ENCODE measurements around the gene SAMHD1.
A peak's percentile ranks its signal among the peaks of the same experiment; 100 is the strongest.

SAMHD1 gene

DNA sequence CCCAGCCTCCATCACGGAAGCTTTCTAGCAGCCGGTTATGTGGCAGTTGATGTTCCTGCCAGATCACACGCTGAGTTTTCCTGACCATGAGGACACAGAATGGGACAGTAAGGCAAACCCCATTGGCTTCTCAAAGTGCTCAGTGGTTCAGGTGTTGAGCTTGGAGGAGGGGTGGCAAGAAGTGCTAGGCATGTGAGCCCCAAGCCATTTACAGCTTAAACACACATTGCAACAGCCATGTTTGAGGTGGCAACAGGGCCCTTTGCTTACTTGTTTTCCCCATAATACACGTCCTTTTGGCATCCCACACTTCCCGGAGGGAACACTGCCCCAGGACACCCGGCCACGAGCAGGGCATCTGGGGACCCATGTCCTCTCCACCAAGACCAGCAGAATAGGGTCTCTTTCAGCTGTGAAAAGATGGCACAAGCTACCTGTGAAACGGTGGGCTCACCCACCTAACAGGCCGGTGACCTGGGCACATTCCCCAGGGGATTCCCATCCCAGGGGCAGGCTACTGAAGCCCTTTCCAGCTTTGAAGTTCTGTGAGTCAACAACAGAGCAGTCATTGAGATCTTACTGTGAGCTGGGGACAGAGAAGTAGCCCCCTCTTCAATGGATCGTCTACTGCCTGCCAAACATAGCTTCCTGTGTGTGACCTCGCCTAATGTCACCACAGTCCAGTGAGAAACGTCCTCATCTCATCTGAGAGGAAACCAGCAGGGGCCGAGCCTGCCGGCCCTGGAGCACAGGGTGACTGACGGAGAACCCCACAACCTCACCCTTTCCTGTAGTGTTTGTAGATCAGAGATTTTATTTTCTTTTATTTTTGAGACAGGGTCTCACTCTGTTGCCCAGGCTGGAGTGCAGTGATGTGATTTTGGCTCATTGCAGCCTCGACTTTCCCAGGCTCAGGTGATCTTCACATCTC lies 79.6 kb downstream of the SAMHD1 start:
- no peak for DNase-seq

DNA sequence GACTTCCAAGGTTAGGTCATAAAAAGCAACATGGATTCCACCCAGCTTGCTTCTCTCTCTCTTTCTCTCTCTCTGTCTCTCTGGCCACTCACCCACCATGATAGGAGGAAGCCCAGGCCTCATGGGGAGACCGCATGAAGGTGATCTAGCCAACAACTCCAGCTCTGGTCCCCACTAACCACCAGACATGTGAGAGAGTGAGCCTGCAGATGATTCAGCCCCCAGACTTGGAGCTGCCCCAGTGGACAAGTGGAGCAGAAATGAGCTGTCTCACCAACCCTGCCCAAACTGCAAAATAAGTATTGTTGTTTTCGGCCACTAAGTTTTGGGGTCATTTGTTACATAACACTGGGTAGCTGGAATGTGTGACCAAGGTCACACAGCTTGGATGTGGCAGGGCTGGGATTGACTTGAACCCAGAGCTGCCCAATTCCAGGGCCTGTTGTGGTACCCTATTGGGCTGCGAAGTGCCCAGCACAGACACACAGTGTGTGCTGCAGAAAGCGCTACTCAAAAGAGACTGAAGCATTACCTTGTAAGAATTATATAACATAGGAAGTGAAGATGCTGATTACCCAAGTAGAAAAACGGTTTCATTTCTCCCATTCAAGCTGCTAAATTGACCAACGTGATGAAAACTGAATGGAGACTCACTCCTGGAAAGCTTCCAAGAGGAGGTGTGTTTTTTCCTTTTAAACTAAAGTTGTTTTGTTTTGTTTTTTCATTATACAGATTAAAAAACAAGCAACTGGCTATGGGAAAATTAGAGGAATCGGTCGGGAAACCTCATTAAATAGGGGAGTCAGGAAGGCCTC lies 84.6 kb downstream of the SAMHD1 start:
- DNase-seq, result no peak

DNA sequence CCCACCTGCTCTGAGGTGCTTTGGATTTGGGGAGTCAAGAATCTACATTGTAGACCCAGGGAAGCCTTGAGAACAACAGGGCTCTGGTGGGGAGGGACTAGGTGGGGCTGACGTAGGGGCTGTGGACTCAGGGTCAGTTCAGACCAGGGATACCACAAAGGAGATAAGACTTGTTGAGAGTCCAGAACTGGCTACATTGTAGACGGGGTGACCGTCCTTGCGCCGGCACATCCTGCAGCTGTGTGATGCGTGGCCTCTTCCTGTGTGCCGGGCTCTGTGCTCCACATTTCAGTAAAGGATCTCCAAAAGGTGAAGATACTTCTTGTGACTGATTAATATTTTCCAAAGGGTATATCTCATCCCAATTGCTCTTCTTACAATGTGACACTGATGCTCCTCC lies 85.3 kb downstream of the SAMHD1 start:
- no peak for DNase-seq

DNA sequence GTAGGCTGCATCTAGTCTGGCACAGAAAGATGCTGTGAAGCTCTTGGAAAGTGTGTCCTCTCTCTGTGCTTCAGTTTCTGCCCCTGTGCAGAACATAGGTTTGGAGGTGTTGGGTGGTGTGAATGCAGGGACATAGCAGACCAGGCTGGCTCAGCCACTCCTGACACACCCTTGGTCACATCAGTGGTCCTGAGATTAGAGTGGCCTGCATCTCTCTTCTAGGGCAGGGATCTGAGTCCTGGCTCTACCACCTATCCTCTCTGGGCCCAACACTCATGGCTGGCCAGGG lies 85.7 kb downstream of the SAMHD1 start:
- no peak for DNase-seq

DNA sequence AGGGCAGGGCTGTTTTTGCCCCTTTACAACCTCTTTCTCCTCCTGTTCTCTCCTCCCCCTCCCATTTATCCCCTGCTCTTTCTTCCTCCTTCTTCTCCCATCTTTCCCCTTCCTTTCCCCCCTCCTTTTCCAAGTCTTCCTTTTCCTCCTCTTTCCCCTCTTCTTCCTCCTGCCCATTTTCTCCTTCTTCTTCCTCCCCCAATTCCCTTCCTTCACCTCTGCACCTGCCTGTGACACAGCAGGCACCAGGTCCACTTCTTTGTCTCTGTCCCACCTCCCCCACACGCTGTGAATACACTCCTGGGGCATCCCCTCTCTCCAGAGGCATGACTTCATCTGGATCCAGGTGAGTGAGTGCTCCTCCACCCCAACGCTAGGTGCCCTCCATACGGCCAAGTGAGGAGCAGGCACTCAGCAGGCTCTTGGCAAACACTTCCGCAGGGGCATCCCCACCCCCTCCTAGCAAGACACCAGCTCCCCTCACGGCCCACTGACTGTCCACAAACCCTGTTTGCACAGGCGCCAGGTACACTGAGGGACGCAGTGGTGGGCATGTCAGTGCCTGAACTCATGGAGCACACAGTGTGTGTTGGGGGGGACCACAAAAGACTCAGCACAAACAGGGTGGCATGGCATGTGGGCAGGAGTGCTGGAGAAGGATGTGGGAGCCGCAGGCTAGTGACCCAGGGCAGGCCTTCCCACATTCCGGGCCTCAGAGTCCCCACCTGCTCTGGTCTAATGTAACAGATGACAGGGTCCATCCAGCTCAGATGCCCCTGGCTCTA lies 86.2 kb downstream of the SAMHD1 start:
- no peak for DNase-seq

DNA sequence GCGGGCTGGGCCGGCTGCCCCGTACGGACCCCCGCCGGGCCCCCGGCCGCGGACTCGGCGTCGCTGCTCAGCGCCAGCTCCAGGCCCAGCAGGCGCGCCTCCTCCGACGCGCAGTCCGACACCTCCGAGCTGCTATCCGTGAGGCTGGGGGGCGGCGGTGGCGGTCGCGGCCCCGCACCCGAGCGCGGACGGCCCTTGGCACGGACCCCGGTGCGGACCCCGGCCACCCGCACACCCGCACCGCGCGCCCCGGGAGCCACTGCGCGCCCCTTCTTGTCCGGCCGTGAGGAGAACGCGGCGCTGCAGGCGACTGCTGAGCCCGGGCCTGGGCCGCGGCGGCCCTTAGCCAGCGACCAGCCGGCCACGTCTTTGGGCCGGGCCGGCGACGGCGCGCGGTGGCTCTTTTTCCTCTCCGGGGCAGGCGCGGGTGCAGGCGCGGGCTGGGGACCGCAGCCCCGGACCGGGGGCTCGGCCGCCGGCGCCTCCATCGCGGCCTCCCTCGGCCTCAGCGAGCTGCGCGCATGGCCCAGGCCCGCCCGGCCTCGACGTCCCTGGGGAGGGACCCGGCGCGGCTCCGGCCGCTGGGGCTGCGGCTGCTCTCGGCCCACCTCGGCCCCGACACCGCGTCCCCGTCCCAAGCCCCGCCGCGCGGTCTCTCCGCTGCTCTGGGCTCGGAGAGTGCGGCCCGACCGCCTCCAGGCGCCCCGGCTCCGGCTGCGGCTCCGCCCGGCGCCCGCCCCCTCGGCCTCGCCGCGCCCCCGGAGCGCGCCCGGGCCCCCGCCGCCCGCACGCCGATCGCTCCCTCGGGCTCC lies 88.4 kb downstream of the SAMHD1 start:
- no peak for DNase-seq

DNA sequence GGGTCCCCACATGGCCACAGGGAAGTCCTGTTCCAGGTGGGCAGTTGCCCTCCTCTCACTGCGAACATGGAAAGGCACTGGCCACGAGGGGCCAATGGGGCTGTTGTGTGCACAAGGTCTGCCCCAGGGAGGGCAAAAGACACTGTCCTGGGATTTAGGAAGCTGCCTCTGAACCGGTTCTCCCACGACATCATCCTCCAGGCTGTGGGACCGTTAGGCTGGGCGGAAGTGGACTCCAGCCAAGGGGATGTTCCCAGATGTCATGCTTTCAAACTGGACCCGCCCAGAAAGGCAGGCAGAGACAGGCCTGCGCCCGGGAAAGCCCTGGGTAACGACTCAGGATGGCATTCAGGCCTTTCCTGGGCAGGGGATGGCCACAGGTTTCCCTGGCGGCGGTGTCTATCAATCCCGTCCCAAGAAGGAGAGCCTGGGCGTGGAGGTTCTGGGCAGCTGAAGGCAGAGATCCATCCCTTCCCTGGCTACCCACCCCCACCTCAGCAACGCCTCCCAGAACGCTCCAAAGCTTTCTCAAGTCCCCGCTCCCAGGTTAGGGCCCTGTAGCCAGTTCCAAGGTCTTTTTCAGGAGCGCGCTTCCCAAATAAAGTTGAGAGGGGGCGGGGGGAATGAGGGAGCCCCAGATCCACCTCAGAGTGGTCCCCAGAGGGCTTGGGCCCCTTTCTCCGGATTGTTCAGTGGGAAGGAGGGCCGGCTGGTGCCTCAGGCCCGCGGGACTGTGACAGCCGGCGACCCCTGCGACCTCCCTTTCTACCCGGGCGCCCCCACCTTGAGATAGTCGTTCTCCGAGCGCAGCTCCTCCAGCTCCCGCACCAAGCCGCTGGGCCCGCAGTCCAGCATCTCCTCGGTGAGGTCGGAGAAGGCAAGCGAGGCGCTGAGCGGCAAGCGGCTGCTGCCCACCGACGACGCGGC lies 89.4 kb downstream of the SAMHD1 start:
- peak; percentile 59 for DNase-seq

DNA sequence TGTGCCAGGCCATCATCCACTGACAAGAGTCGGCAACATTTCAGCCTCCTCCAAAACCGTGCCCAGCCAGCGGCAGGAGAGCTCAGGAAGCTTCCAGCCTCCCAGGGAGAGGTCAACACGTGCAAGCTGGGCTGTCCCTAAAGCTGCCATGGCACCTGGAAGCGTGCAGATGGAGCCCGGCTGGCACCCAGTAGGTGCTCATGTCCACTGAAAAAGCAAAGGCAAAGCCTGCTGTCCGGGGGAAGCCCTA lies 90.0 kb downstream of the SAMHD1 start:
- no peak for DNase-seq

DNA sequence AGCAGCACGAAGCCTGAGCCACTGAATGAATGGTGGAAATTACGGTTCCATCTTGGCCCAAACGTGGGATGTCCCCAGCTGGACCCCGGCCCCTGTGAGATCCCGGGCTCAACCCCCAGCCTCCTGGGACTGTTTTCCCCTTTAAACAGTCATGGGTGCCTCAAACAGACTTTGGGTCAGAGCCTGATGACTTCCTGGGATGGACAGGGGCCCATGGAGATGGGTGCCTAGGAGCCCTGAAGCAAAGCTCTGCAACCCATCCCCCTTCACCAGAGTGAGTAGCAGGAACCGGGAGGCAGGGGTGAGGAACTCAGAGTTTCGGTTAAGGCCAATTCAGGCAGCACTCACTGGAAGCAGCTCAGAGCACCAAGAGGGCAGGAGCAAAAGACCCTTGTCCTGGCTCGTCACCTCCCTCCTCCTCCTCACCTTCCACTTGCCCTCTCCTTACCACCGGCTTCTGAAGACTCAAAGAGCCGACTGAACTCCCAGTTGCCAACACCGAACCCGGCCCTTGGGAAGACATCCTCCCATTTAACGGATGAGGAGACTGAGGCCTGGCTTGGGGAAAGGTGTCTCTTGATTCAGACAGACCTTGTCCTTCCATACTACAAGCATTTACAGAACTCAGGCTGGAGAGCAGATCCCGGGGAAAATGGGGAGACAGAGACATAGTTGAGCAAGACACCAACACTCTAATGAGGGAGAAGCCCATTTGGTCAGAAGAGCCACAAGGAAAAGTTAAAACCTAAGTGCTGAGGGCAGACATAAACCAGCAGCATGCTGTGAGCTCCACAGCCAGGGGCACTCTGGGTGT lies 90.5 kb downstream of the SAMHD1 start:
- DNase-seq, result no peak

DNA sequence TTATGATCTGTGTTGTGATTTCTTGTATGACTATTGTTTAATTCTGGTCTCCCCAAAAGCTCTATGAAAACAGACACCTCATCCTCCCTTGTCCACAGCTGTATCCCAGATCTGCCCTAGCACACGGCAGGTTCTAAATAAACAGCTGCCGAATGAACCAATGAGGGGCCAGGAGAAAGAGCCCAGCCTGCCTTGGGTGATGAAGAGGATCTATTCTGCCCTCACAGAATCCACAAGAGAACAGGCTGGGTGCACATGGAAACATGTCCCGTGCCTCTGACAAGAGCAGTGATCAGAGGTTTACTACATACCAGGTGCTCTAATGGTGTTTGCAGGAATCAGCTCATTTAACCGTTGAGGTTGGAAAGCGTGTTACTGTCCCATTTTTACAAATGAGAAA lies 91.2 kb downstream of the SAMHD1 start:
- DNase-seq, result no peak

DNA sequence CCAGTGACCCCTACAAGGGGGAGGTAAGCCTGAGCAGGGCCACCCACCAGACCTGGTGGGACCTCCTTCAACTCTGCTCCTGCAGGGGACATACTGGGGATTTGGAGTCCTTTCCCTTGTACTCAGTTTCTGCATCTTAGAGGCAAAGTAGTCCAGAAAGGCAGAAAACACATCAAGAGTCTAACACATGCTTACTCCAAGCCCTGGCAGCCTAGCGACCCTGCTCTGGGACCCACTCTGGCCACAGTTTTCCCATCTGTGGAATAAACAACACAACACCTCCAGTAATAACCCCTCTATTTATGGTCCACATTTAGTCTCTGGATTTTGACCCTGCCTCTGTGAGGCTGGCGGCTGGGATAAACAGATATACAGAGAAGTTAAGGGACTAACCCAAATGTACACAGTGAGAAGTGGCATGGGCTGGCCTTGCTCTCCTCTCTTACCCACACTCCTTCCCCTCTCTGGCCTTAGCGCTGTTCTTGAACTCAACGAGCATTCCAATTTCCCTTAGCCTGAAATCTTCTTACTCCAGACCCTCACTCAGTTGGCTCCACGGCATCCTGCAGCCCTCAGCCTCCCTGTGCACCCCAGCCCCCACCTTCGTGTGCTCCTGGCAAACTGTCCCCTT lies 91.7 kb downstream of the SAMHD1 start:
- DNase-seq, result no peak

DNA sequence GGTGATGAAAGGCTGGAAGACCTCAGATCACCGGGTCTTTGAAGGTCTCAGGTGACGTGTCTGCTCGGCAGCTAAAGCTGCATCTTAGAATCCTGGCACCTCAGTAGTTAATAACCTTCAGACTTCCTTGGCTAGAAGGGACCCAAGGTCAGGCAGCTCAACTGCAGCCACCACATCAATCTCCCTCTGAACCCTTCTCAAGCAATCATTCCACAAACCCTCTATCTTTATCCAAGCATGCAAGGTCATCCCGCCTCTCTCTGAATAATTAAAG lies 92.3 kb downstream of the SAMHD1 start:
- no peak for DNase-seq

DNA sequence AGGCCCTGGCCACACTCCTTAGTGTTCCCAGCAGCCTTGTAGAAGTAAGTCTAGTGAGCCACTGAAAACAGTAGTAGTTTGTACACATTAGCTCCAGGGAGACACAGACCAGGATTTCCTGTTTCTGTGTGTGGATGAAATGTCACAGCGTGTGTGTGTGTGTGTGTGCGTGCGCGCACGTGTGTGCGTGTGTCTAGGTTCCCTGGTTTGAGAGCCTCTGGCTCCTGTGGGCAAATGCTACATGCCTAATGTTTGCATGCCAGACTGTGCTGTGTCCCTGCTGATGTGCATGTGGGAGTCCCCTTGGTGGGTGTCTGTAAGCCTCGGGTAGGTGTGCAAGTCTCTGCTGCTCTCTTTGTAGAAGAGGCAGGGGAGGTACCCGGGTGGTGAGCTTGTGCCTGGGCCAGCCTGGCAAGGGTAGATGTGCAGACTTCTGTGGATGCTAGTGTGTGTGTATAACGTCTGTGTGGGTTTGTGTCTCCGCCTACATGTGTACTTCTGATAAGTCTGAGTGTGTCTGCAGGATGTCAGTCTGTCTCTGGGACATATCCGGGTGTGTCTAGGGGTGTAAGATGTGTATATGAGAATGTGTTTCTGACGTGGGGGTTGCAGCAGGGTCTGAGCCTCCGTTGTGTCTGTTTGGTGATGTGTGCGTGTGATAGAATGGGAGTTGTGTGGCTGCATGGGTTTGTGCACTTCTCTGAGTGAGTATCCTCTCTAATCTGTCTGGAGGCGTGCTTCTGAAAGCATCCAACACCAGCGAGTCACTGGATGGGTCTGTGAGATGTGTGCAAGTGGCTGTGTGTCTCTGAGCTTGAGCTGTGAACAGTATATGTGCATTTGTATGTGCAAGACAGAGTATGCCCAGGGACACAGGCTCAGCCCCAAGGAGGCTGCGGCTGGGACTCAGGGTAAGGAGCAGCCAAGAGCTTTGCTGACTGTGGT lies 94.5 kb downstream of the SAMHD1 start:
- DNase-seq, result peak; percentile 76

DNA sequence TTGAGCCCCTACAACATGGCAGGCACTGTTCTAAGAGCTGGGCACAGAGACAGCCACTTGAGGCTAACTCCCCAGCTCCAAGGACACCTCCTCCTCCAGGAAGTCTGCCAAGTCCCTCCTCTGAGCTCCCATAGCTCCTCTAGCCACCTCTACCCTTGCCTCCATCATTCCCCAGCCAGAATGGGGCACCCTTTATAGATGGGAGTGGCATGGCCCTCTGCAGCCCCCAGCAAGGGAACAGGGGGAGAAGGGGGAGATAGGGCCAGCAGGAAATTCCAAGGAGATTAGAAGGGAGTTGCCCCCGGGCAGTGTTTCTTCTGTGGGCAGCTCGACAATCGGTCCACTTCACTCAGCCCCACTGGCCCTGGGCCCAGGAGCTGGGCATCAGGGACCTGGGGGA lies 95.3 kb downstream of the SAMHD1 start:
- peak; percentile 65 for DNase-seq

DNA sequence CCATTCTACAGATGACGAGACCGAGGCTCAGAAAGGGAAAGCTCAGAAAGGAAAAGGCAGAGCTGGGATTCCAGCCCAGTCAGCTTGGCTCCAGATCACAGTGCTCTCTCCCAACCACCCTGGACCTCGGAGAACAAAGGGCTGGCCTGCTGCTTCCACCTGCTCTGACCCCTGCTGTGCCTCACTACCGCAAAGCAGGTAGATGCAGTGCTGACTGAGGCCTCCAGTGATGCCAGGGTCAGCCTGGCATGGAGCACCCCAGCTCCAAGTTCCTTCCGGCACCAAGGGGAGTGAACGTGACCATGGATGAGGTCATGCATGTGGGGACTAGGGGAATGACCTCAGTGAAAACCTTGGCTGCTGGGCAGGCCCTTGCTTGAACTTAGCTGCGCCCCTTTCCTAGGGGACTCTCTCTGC lies 96.3 kb downstream of the SAMHD1 start:
- DNase-seq, result no peak

DNA sequence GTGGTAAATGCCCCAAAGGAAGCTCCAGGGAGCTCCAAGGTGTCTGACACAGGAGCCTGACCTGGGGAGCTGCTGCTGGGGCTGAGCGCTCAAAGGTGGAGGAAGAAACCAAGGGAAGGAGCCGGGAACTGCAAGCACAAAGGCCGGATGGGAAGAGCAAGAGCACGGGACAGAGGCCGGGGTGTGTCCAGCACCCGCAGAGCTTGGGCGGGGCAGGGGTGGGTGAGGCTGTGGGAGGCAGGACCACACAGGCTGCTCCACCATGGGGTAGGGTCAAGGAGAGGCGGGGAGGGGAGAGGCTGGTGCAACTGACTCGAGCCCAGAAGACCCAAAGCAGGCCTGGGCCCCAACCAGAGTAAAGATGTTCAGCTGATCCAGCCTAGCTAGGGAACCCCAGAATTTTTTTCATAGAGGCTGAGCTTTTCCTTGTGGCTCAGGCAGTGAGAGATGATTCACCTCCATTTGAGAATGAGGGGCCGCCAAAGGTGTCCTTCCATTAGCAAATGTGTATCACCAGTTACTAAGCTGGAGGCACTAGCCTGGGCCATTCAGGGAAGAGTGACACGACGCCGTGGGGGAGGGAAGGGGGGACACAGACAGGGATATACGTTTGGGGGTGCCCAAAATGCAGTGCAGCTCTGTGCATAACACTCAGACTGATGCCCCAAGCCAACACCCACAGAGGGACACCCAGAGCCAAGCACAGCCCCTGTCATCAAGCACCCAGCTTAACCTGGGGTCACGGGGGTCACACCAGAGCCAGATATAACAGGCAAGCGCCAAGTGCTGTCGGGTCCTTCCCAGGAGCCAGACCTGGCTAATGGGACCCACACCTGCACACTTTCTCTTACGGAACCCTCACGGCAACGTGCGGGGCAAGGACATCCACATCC lies 96.9 kb downstream of the SAMHD1 start:
- DNase-seq, result no peak

DNA sequence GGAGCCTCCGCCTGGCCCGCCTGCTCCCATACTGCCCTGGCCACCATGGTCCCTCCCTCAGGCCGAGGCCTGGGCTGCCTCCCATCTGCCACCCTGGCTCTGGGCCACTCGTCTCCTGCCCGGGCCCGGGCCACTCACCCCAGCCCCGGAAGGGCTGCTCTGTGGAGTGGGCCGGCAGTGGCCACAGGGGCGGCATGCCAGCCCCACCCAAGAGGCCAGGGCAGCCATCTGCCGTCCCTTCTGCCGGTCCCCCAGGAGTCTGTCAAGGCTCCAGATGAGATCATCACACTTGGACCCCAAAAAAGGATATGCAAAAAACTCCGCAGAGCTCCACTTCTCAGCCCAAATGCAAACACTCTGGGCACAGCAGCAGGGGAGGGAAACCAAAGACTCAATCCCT lies 99.3 kb downstream of the SAMHD1 start:
- DNase-seq, result no peak

DNA sequence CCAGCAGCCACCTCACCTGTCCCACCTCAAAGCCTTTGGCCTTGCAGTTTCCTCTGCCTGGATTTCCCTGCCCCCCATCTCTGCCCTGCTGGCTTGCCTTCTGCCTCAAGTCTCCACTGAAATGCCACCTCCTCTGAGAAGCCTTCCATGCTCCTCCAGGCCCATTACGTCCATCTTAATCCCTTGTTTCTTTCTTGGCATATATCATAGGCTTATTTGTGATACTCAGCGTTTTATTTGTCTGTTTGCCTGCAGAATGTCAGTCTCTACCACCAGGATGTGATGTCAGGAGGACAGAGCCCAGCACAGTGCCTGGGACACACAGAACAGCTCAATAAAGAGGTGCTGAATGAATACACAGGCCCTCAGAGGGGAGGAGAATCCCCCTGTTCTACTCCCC lies 100.0 kb downstream of the SAMHD1 start:
- no peak for DNase-seq
